Panc1 (cell line): ENCODE measurements around the gene ENOX1. TPM values are rescaled to one million over a fixed set of nuclear protein-coding genes. Genes with fewer than 3 reads are reported as not detected.

Experiments used
- ATAC-seq: fragments of 200-7000 bp; cut with Tn5 transposase; 2 replicates; pipeline ENCODE4 v1.9.1; 2020; ENCODE audit warnings: mild to moderate bottlenecking, moderate library complexity
- BruUV-seq: library from RNA; stranded (reverse); fragments of 400-500 nt; replicated peaks from 2 replicates; lab custom pipeline; 2021; lab: Mats Ljungman, UMichigan
- CTCF ChIA-PET: fragments of 300-600 bp; sonication (Branson Sonifier 250); formaldehyde crosslinking; loops from one replicate; lab custom pipeline; 2022; ENCODE audit warnings: antibody characterized with exemption; lab: Charles Lee
- POLR2A ChIA-PET: fragments of 300-600 bp; sonication (Branson Sonifier 250); formaldehyde crosslinking; loops from one replicate; lab custom pipeline; 2022; ENCODE audit warnings: antibody characterized with exemption; lab: Charles Lee
- DNase-seq: peaks from one replicate; pipeline ENCODE4 v3.0.0-alpha.2; 2010; ENCODE audit warnings: low read depth, low spot score
- H3K27ac ChIP-seq: 2 replicates; pipeline ENCODE4 v1.5.1; 2011; ENCODE audit warnings: mild to moderate bottlenecking, low read length, inconsistent platforms
- H3K27me3 ChIP-seq: fragments of 200-500 bp; sonication (Bioruptor generic); 2 replicates; pipeline ENCODE4 v1.6.0; 2014; ENCODE audit warnings: low read length, inconsistent platforms; ENCODE audit not compliant: control insufficient read depth, insufficient read depth
- H3K36me3 ChIP-seq: fragments of 200-500 bp; sonication (Bioruptor generic); 2 replicates; pipeline ENCODE4 v1.5.1; 2014; ENCODE audit warnings: inconsistent platforms, mild to moderate bottlenecking, low read length, moderate library complexity; ENCODE audit not compliant: control insufficient read depth, insufficient read depth
- H3K4me1 ChIP-seq: 2 replicates; pipeline ENCODE4 v1.5.1; 2011; ENCODE audit warnings: inconsistent platforms, mild to moderate bottlenecking, low read length, moderate library complexity; ENCODE audit not compliant: control insufficient read depth, insufficient read depth
- H3K4me3 ChIP-seq, 2 experiments: 2 replicates each; pipeline ENCODE4 v1.5.1; 2011 to 2012; ENCODE audit warnings: low read depth in 2 of 2, low read length in 2 of 2, mild to moderate bottlenecking in 2 of 2, inconsistent platforms in 1 of 2, moderate library complexity in 1 of 2
- H3K9me3 ChIP-seq: fragments of 200-500 bp; sonication (Bioruptor generic); 2 replicates; pipeline ENCODE4 v1.5.1; 2014; ENCODE audit warnings: low read depth, mild to moderate bottlenecking, inconsistent platforms, low read length, moderate library complexity; ENCODE audit not compliant: control insufficient read depth, insufficient read depth
- POLR2AphosphoS5 ChIP-seq: IDR thresholded peaks from 2 replicates; pipeline ENCODE4 v1.6.1; 2012; ENCODE audit warnings: mild to moderate bottlenecking, low read depth, low read length, moderate library complexity
- SIN3A ChIP-seq: IDR thresholded peaks from 2 replicates; pipeline ENCODE4 v1.6.1; 2012; ENCODE audit warnings: low read depth, mild to moderate bottlenecking, low read length, moderate library complexity, borderline replicate concordance; ENCODE audit not compliant: insufficient read depth
- TCF7L2 ChIP-seq: IDR thresholded peaks from 2 replicates; pipeline ENCODE4 v1.6.1; 2011; ENCODE audit warnings: mild to moderate bottlenecking, low read depth, low read length, inconsistent platforms
- in situ Hi-C: cut with HindIII; loops from 2 replicates; pipeline ENCODE4 v1.10.0; 2016; ENCODE audit warnings: low sequenced_read_pairs, low pct_unique_long_range_greater_than_20kb
- intact Hi-C: fragments of 100-400 bp; cut with micrococcal nuclease; formaldehyde crosslinking; loops from one replicate; pipeline ENCODE4 v1.10.0; 2022; ENCODE audit not compliant: unreplicated experiment
- total RNA-seq: library from RNA; stranded (reverse); gene quantifications from one replicate; pipeline ENCODE4 v1.2.1, GENCODE V29; 2021; ENCODE audit not compliant: unreplicated experiment
- TF ChIP-seq, protein P1 (sequence below): fragments of 450-650 bp; IDR thresholded peaks from 2 replicates; pipeline ENCODE4 v1.5.1; 2017; ENCODE audit warnings: mild to moderate bottlenecking
- TF ChIP-seq, protein P2 (sequence below), 2 experiments: IDR thresholded peaks; 2 replicates each; pipeline ENCODE4 v1.6.1; 2011 to 2012; ENCODE audit warnings: low read depth in 2 of 2, control low read depth in 1 of 2, low read length in 1 of 2, mild to moderate bottlenecking in 1 of 2, moderate library complexity in 1 of 2; ENCODE audit not compliant: insufficient read depth in 1 of 2

Gene ENOX1
- total RNA-seq, 1 experiment from 2014 or later = 0.23 TPM

DNA sequence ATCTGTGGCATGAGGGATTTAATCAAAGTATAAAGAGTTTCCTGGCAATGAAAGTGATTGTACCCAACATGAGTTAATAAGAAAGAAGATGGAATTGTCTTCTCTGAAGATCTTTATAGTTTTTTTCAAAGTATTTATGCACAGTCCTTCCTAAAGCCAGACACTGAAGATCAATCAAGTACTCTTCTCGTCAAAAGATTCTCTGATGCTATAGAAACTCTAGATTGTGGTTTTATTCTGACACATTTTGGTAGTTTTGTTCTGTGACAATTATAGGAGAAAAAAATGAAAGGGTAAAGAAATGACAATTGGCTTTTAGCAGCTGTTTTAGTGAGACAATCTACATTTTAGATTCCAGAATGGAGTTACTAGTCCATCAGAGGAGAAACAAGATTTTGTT, 10.4 kb upstream of the ENOX1 start:
- DNase-seq (no peak), ATAC-seq (no peak)
- CTCF ChIA-PET = no interaction called here
- no peaks in the 10 kb centered on the region for H3K27me3 ChIP-seq
- no peak overlapping the region for H3K27ac ChIP-seq
- TF ChIP-seq SIN3A (no peak), TCF7L2 (no peak), POLR2AphosphoS5 (no peak)
- TF ChIP-seq, protein P1, sequence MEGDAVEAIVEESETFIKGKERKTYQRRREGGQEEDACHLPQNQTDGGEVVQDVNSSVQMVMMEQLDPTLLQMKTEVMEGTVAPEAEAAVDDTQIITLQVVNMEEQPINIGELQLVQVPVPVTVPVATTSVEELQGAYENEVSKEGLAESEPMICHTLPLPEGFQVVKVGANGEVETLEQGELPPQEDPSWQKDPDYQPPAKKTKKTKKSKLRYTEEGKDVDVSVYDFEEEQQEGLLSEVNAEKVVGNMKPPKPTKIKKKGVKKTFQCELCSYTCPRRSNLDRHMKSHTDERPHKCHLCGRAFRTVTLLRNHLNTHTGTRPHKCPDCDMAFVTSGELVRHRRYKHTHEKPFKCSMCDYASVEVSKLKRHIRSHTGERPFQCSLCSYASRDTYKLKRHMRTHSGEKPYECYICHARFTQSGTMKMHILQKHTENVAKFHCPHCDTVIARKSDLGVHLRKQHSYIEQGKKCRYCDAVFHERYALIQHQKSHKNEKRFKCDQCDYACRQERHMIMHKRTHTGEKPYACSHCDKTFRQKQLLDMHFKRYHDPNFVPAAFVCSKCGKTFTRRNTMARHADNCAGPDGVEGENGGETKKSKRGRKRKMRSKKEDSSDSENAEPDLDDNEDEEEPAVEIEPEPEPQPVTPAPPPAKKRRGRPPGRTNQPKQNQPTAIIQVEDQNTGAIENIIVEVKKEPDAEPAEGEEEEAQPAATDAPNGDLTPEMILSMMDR = no peak
- TF ChIP-seq, protein P2, sequence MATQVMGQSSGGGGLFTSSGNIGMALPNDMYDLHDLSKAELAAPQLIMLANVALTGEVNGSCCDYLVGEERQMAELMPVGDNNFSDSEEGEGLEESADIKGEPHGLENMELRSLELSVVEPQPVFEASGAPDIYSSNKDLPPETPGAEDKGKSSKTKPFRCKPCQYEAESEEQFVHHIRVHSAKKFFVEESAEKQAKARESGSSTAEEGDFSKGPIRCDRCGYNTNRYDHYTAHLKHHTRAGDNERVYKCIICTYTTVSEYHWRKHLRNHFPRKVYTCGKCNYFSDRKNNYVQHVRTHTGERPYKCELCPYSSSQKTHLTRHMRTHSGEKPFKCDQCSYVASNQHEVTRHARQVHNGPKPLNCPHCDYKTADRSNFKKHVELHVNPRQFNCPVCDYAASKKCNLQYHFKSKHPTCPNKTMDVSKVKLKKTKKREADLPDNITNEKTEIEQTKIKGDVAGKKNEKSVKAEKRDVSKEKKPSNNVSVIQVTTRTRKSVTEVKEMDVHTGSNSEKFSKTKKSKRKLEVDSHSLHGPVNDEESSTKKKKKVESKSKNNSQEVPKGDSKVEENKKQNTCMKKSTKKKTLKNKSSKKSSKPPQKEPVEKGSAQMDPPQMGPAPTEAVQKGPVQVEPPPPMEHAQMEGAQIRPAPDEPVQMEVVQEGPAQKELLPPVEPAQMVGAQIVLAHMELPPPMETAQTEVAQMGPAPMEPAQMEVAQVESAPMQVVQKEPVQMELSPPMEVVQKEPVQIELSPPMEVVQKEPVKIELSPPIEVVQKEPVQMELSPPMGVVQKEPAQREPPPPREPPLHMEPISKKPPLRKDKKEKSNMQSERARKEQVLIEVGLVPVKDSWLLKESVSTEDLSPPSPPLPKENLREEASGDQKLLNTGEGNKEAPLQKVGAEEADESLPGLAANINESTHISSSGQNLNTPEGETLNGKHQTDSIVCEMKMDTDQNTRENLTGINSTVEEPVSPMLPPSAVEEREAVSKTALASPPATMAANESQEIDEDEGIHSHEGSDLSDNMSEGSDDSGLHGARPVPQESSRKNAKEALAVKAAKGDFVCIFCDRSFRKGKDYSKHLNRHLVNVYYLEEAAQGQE (IDR thresholded peaks at IDR 0.05; ENCODE audit: insufficient read depth in 1 of 2, low read depth in 2 of 2, low read length in 1 of 2) = no peak
- no peaks in the 10 kb centered on the region for H3K4me1 ChIP-seq
- intact Hi-C loops (no loop called here), in situ Hi-C loops (no loop called here)
- H3K4me3 ChIP-seq = no peak overlapping the region
- no TSS peak for BruUV-seq
- H3K36me3 ChIP-seq = no peaks in the 10 kb centered on the region
- H3K9me3 ChIP-seq = no peaks in the 10 kb centered on the region
- POLR2A ChIA-PET = no interaction called here

DNA sequence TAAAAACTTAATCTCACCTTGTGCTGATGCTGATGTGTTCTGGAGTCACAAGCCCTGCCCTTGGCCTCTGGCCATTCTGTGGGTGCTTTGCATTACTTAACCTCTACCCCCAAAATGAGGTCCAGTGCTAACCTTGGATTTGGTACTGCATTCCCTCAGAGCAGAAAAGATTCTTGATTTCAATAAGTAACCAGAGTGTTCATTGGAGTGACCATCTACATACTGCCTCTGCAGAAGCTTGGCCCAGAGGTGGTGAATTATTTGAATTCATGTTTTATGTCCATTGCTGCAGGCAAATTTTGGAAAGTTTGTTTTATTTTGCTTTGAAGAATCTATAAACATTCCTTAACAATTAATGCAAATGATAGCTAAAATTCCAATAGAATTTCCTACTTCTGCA, 7.6 kb upstream of the ENOX1 start:
- intact Hi-C loops = no loop called here
- Histone ChIP-seq H3K27me3 (no peaks in the 10 kb centered on the region), H3K4me1 (no peaks in the 10 kb centered on the region), H3K9me3 (no peaks in the 10 kb centered on the region), H3K27ac (no peak overlapping the region), H3K36me3 (no peaks in the 10 kb centered on the region), H3K4me3 (no peak overlapping the region)
- CTCF ChIA-PET = no interaction called here
- BruUV-seq = no TSS peak
- no peak for DNase-seq
- ATAC-seq = no peak
- POLR2A ChIA-PET = no interaction called here
- in situ Hi-C loops = no loop called here
- TF ChIP-seq, protein P2 (IDR thresholded peaks at IDR 0.05; ENCODE audit: insufficient read depth in 1 of 2, low read depth in 2 of 2, low read length in 1 of 2) = no peak
- TF ChIP-seq POLR2AphosphoS5 = no peak
- TF ChIP-seq TCF7L2 = no peak
- TF ChIP-seq, protein P1 = no peak
- TF ChIP-seq SIN3A = no peak
